ENCODE data around the gene PSME3.

DNA sequence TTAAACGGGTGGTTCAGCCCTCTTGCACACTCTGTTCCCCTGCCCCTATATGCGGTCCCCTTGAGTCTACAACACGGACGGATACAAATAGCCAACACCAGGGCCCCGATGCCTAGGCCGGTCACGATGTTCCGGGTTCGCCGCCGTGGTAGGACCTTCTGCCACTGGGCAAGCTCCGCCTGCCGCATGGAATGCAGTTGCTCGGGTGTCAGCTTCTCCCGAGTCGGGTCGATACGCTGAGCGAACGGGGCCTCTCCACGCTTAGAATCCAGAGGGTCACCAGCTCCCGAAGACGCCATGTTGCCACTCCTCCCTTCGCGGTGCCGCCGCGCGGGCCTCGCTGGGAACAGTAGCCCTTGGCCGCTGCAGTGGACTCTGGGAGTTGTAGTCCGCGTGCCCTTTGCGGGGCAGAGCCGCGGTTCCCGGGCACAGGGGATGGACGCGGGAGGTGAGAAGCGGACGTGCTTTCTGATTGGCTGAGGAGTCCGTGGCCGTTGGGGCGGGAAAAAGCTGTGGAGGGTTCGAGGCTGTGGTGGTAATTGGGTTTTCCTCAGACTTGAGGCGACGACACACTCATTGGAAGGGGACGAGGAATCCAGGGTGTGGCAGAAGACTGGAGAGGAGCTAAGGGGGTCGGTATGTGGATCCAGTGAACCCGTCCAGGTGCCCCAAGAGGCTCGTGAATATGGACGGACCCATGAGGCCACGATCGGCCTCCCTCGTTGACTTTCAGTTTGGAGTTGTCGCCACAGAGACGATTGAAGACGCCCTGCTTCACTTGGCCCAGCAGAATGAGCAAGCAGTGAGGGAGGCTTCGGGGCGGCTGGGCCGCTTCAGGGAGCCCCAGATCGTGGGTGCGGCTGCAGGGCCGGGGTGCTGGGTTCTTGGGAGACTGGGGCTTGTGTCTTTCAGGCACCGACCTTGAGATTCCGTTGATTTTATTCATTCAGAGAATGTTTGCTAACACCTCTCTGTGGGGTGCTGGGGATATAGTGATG lies 34.5 kb upstream of the PSME3 start, which contains the start of the genes CNTD1 and COA3:
- TF ChIP-seq, protein P1, sequence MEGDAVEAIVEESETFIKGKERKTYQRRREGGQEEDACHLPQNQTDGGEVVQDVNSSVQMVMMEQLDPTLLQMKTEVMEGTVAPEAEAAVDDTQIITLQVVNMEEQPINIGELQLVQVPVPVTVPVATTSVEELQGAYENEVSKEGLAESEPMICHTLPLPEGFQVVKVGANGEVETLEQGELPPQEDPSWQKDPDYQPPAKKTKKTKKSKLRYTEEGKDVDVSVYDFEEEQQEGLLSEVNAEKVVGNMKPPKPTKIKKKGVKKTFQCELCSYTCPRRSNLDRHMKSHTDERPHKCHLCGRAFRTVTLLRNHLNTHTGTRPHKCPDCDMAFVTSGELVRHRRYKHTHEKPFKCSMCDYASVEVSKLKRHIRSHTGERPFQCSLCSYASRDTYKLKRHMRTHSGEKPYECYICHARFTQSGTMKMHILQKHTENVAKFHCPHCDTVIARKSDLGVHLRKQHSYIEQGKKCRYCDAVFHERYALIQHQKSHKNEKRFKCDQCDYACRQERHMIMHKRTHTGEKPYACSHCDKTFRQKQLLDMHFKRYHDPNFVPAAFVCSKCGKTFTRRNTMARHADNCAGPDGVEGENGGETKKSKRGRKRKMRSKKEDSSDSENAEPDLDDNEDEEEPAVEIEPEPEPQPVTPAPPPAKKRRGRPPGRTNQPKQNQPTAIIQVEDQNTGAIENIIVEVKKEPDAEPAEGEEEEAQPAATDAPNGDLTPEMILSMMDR (conservative IDR thresholded peaks at IDR 0.05; ENCODE audit: low read depth, low read length) = no peak
- no peak for TF ChIP-seq EZH2 (IDR thresholded peaks at IDR 0.05; ENCODE audit: borderline replicate concordance, low read depth, low read length, poor library complexity, severe bottlenecking)

Measured in A673 (cell line).